SU-DHL-6 (cell line): ENCODE results near the gene ALDH1L2.

ENCODE experiments used
- H2AFZ ChIP-seq: fragments of 200-600 bp; sonication (generic); 2 replicates; pipeline ENCODE4 v1.6.1; 2014; ENCODE audit warnings: low read depth, mild to moderate bottlenecking, moderate library complexity, mixed read lengths, antibody characterized with exemption, low read length; ENCODE audit not compliant: severe bottlenecking
- H3F3A ChIP-seq: fragments of 200-600 bp; shearing (Covaris generic); 2 replicates; pipeline ENCODE4 v1.6.0; 2016; ENCODE audit warnings: antibody characterized with exemption, mild to moderate bottlenecking; ENCODE audit not compliant: insufficient read depth
- H3K27ac ChIP-seq: fragments of 200-600 bp; sonication (generic); 2 replicates; pipeline ENCODE4 v1.5.1; 2016; ENCODE audit warnings: low read depth, mild to moderate bottlenecking, low read length, moderate library complexity, mixed read lengths
- H3K27me3 ChIP-seq: fragments of 200-600 bp; sonication (generic), shearing (Covaris generic); 2 replicates; pipeline ENCODE4 v1.6.0; 2014; ENCODE audit warnings: mild to moderate bottlenecking, low read length
- H3K36me3 ChIP-seq: fragments of 200-600 bp; sonication (generic); 2 replicates; pipeline ENCODE4 v1.6.1; 2014; ENCODE audit warnings: mild to moderate bottlenecking, low read length, mixed read lengths
- H3K4me2 ChIP-seq: fragments of 300-600, 200-600 bp; shearing (Covaris generic), sonication (generic); 2 replicates; pipeline ENCODE4 v1.6.0; 2014; ENCODE audit warnings: low read length, low read depth, mild to moderate bottlenecking; ENCODE audit not compliant: poor library complexity, severe bottlenecking
- H3K4me3 ChIP-seq: fragments of 200-600 bp; sonication (generic); 2 replicates; pipeline ENCODE4 v1.5.1; 2014; ENCODE audit warnings: antibody characterized with exemption, low read length, mild to moderate bottlenecking, mixed read lengths; ENCODE audit not compliant: insufficient read depth, poor library complexity, severe bottlenecking
- H3K79me2 ChIP-seq: fragments of 200-600 bp; sonication (generic); 2 replicates; pipeline ENCODE4 v1.6.1; 2014; ENCODE audit warnings: mild to moderate bottlenecking, low read length, moderate library complexity; ENCODE audit not compliant: insufficient read depth
- H3K9ac ChIP-seq: fragments of 200-600 bp; sonication (generic); 2 replicates; pipeline ENCODE4 v1.7.0; 2014; ENCODE audit warnings: mild to moderate bottlenecking, low read length
- H3K9me2 ChIP-seq: fragments of 200-600 bp; sonication (generic); replicated peaks from 2 replicates; pipeline ENCODE4 v1.6.1; 2014; ENCODE audit warnings: low read length; ENCODE audit not compliant: insufficient read depth
- H3K9me3 ChIP-seq: fragments of 200-600 bp; sonication (generic); 2 replicates; pipeline ENCODE4 v1.6.1; 2014; ENCODE audit warnings: low read length, mixed read lengths; ENCODE audit not compliant: insufficient read depth
- H4K20me1 ChIP-seq: fragments of 200-600 bp; sonication (generic); 2 replicates; pipeline ENCODE4 v1.6.1; 2014; ENCODE audit warnings: low read depth, mild to moderate bottlenecking, antibody characterized with exemption, low read length, moderate library complexity, mixed read lengths
- EZH2phosphoT487 ChIP-seq: fragments of 200-600 bp; sonication (generic), shearing (Covaris generic); conservative IDR thresholded peaks from 2 replicates; pipeline ENCODE4 v1.6.1; 2018; ENCODE audit warnings: mild to moderate bottlenecking, antibody characterized with exemption, low read length, moderate library complexity, mixed read lengths
- TF ChIP-seq, protein P1 (sequence below): fragments of 200-600 bp; sonication (generic); IDR thresholded peaks from one replicate; pipeline ENCODE4 v1.5.1; 2017; ENCODE audit warnings: antibody characterized with exemption, mild to moderate bottlenecking, low read length, moderate library complexity; ENCODE audit not compliant: insufficient read depth, poor library complexity, severe bottlenecking

Gene ALDH1L2

DNA sequence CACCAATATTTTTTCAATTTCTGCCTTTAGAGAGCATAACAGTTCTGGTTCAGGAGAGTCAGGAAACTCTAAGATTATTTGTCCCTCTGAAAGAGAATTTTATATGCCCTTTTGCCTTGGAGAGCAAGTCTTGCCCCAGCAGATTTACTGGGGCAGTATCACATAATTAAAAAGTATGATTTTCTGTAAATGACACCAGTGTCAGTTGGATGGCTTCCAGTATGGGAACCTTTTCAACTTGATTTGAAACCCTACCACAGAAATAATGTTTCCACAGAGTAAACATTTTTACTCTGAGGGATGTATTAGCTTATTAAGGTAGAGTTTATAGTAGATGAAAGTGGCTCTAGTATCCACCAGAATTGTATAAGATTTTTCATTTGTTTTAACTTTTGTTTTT, 82.8 kb downstream of the ALDH1L2 start:
- peaks cover 40% of the 10 kb centered on the region for H3K36me3 ChIP-seq
- no peak overlapping the region for H3K4me2 ChIP-seq
- no peaks in the 10 kb centered on the region for H4K20me1 ChIP-seq
- no peaks in the 10 kb centered on the region for H3K79me2 ChIP-seq
- no peak overlapping the region for H3K9ac ChIP-seq
- TF ChIP-seq, protein P1, sequence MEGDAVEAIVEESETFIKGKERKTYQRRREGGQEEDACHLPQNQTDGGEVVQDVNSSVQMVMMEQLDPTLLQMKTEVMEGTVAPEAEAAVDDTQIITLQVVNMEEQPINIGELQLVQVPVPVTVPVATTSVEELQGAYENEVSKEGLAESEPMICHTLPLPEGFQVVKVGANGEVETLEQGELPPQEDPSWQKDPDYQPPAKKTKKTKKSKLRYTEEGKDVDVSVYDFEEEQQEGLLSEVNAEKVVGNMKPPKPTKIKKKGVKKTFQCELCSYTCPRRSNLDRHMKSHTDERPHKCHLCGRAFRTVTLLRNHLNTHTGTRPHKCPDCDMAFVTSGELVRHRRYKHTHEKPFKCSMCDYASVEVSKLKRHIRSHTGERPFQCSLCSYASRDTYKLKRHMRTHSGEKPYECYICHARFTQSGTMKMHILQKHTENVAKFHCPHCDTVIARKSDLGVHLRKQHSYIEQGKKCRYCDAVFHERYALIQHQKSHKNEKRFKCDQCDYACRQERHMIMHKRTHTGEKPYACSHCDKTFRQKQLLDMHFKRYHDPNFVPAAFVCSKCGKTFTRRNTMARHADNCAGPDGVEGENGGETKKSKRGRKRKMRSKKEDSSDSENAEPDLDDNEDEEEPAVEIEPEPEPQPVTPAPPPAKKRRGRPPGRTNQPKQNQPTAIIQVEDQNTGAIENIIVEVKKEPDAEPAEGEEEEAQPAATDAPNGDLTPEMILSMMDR = no peak
- no peak for TF ChIP-seq EZH2phosphoT487
- no peak overlapping the region for H3K27ac ChIP-seq
- H3K27me3 ChIP-seq = no peaks in the 10 kb centered on the region
- no peaks in the 10 kb centered on the region for H3F3A ChIP-seq
- no peak overlapping the region for H3K4me3 ChIP-seq
- H3K9me2 ChIP-seq = no peaks in the 10 kb centered on the region
- no peak overlapping the region for H2AFZ ChIP-seq
- no peaks in the 10 kb centered on the region for H3K9me3 ChIP-seq

DNA sequence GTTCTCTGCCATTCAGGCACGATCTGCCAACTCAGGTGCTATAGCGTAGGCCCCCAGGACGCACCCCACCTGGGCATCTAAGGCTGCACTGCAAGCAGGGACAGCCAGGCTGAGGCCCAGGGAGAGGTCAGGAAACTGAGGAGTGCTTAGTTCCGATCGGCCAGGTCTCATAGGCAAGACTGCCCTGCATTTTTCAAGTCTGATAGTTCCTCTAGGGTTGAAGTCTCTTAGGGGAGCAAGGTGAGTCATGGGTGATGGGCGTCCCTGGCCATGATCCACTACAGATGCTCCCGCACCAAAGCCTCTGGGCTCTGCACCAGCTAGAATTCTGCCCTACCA, 84.9 kb downstream of the ALDH1L2 start:
- H3F3A ChIP-seq = no peaks in the 10 kb centered on the region
- H3K9ac ChIP-seq = no peak overlapping the region
- H4K20me1 ChIP-seq = no peaks in the 10 kb centered on the region
- no peaks in the 10 kb centered on the region for H3K79me2 ChIP-seq
- no peak overlapping the region for H3K4me3 ChIP-seq
- no peak overlapping the region for H3K4me2 ChIP-seq
- H3K27ac ChIP-seq = no peak overlapping the region
- TF ChIP-seq EZH2phosphoT487 = no peak
- TF ChIP-seq, protein P1 = no peak
- no peak overlapping the region for H2AFZ ChIP-seq
- peaks cover 44% of the 10 kb centered on the region for H3K36me3 ChIP-seq
- H3K9me3 ChIP-seq = no peaks in the 10 kb centered on the region
- no peaks in the 10 kb centered on the region for H3K9me2 ChIP-seq
- H3K27me3 ChIP-seq = no peaks in the 10 kb centered on the region

DNA sequence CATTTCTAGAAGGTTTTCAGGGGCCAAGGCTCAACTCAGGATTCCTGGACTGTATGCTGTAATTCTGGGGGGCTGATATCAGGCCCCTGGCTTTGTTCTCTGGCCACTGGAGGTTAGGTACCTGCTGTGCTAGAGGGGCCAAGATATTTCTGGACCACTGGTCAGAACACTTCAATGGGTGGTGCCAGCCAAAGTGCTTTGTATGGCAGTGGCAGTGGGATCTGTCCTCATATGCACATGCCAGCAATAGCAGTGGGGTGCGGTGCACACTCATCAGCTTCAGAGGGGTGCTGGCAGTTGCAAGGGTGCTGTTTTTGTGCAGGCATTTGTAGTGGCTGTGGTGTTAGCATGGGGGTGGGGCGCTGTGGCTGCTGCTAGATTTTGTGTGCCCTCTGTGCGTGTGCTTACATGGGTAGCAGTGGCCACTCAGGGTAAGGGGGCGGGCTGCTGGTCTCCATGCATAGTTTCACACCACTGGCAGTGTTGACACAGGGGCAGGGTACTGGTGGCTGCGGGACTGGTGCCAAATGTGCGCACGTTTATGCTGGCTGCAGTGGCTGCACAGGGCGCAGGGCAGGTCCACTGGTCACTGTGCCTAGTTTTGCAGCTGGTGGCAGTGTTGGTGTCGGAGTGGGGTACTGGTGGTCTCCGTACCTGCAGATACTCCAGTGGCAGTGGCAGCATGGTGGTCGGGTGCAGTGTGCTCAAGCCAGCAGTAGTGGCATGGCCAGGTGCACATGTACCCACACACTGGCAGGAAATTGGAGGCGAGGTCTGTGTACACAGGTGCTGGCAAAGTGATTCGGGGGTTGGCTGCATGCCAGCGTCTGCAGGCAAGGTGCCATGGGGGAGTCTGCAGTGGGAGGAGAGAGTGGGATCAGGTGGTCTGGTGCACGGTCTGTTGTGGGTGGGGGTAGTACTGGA, 85.6 kb downstream of the ALDH1L2 start:
- H3K9me3 ChIP-seq = no peaks in the 10 kb centered on the region
- H3F3A ChIP-seq = no peaks in the 10 kb centered on the region
- no peaks in the 10 kb centered on the region for H3K9me2 ChIP-seq
- peaks cover 41% of the 10 kb centered on the region for H3K36me3 ChIP-seq
- no peak overlapping the region for H3K27ac ChIP-seq
- no peaks in the 10 kb centered on the region for H4K20me1 ChIP-seq
- TF ChIP-seq, protein P1 = no peak
- TF ChIP-seq EZH2phosphoT487 = no peak
- H3K4me2 ChIP-seq = no peak overlapping the region
- no peaks in the 10 kb centered on the region for H3K27me3 ChIP-seq
- H2AFZ ChIP-seq = no peak overlapping the region
- H3K79me2 ChIP-seq = no peaks in the 10 kb centered on the region
- no peak overlapping the region for H3K4me3 ChIP-seq
- no peak overlapping the region for H3K9ac ChIP-seq
